Astrocyte of the cerebellum (primary cell): Measurements from ENCODE around the gene CEP63.

Experiments
- DNase-seq: peaks from one replicate; pipeline ENCODE4 v3.0.0-alpha.2; 2011; ENCODE audit warnings: low read depth
- H3K4me3 ChIP-seq: 2 replicates; pipeline ENCODE4 v1.5.1; 2011; ENCODE audit warnings: mild to moderate bottlenecking, low read depth, low read length, moderate library complexity
- in situ Hi-C: cut with HindIII; loops from 2 replicates; pipeline ENCODE4 v1.10.0; 2017; ENCODE audit warnings: low sequenced_read_pairs
- TF ChIP-seq, protein P1 (sequence below): IDR thresholded peaks from 2 replicates; pipeline ENCODE4 v1.5.1; 2012; ENCODE audit warnings: low read length, low read depth, moderate library complexity, mild to moderate bottlenecking; ENCODE audit errors: missing control alignments

CEP63 gene

DNA sequence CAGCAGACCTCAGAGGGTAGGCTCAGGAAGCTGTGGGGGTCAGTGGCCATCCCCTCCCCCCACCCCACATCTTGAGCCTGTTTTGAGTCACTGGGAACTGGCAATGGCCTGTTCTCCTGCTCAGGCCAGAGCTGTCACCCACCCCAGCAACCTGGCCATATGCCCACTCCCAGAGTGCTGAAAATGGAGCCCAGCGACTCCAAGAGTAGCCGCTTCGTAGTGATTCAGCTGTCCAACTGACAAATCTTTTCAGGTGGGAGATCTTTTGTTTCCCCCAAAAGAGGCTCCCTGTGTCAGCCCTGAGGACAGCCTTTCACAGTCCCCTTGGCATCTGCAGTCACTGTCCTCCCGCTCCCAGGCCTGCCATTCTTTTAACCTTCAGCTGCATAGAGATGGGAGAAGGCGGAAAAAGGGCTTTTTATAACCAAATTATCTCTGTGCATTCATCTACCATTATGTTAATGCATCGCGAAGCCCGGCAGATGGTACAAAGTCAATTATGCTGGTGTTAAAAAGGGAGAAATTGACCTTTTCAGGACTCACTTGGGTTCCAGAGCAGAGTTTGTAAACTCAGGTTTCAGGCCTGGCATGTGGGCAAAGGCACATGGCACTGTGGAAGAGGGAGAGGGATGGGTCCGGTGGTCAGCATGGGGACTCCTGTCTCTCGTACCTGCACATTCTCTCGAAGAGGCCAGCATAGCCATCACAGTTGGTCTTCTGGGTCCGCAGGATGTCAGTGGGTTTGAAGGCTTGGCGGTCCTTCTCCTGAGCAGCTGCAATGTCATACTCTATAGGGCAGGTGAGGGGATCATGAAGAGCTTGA lies 132.8 kb downstream of the CEP63 start:
- no peak for DNase-seq
- in situ Hi-C loops, result no loop called here
- no peak overlapping the region for H3K4me3 ChIP-seq
- TF ChIP-seq, protein P1, sequence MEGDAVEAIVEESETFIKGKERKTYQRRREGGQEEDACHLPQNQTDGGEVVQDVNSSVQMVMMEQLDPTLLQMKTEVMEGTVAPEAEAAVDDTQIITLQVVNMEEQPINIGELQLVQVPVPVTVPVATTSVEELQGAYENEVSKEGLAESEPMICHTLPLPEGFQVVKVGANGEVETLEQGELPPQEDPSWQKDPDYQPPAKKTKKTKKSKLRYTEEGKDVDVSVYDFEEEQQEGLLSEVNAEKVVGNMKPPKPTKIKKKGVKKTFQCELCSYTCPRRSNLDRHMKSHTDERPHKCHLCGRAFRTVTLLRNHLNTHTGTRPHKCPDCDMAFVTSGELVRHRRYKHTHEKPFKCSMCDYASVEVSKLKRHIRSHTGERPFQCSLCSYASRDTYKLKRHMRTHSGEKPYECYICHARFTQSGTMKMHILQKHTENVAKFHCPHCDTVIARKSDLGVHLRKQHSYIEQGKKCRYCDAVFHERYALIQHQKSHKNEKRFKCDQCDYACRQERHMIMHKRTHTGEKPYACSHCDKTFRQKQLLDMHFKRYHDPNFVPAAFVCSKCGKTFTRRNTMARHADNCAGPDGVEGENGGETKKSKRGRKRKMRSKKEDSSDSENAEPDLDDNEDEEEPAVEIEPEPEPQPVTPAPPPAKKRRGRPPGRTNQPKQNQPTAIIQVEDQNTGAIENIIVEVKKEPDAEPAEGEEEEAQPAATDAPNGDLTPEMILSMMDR, result no peak

DNA sequence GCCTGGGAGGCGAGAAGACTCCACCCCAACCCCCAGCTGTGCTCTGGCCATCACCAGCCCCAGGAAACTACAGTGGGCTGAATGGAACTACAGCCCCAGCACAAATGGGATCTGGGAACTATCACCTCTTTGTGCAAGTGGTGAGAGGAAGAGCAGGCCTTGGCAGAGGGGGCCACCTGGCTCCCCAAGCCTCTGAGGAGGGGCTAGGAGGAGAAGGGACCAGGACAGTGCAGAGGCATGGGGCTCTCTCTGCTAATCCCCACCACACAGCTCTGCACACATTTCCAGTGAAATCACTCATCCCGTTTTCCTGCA lies 133.4 kb downstream of the CEP63 start:
- TF ChIP-seq, protein P1, result no peak
- no peak for DNase-seq
- in situ Hi-C loops, result no loop called here
- H3K4me3 ChIP-seq, result no peak overlapping the region

DNA sequence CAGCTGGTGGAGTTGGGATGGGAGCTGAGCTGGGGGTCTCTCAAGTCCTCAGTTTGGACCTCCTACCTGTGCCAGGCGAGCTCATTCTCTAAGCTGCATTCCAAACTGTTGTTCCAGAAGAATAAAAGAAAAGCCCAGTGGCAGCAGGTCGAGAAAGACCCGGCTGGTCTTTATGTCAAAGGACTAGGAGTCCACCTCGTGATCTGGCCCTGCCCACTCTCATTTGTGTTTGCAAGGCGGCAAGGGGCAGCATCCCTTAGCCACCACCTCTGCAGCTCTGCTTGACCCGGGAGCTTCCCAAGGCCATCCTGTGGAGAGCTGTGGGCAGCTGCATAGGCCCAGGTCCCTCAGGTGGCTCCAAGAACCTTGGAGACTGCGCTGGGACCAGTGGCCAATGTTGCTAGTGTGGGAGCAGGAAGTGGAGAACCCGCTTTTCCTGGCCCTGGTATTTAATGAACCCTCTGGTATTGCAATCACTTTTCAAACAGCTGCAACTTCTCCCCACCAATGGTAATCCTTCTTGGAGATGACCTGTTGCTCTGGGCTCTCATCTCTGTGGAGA lies 134.1 kb downstream of the CEP63 start:
- in situ Hi-C loops, result no loop called here
- no peak for DNase-seq
- H3K4me3 ChIP-seq, result no peak overlapping the region
- TF ChIP-seq, protein P1, result no peak

DNA sequence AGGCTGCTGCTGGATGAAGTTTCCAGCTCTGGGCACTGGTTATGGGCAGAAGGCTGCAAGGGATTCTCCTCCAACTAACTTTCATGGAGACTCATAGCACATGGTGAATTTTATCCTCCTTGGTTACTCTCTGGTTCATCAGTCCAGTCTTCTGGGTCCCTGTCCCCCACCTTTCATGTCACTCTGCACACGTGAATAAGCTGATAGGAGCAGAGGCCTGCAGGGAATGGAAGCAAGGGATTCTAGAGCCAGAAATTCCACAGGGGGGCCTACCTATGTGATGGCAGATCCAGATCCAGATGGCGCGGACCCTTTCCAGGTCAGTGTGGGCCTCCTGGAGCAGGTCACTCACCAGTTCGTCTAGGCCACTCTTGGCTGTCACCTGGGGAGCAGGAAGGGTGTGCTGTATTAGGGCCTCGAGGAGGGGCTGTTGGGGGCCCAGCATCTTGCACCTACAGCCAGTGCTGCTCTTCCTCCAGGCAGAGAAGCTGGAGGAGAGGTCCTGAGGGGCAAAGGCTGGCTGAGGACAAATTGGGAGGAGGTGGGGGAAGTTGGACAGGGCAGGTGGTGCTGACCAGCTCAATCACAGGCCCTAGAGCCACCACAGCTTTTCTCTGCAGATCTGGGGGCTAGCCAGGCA lies 134.7 kb downstream of the CEP63 start:
- TF ChIP-seq, protein P1, result no peak
- in situ Hi-C loops, result no loop called here
- no peak for DNase-seq
- H3K4me3 ChIP-seq, result no peak overlapping the region

DNA sequence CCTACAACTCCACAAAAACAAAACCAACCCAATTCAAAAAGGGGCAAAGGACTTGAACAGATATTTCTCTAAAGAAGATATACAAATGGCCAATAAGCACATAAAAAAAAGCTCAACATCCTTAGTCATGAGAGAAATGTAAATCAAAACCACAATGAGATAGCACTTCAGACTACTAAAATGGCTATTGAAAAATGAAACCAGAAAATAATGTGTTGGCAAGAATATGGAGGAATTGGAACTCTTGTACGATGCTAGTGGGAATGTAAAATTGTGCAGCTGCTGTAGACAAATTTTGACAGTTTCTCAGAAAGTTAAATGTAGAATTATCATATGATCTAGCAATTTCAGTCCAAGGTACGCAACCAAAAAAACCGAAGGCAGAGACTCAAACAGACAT lies 136.0 kb downstream of the CEP63 start:
- TF ChIP-seq, protein P1, result no peak
- in situ Hi-C loops, result no loop called here
- no peak overlapping the region for H3K4me3 ChIP-seq
- DNase-seq, result no peak

DNA sequence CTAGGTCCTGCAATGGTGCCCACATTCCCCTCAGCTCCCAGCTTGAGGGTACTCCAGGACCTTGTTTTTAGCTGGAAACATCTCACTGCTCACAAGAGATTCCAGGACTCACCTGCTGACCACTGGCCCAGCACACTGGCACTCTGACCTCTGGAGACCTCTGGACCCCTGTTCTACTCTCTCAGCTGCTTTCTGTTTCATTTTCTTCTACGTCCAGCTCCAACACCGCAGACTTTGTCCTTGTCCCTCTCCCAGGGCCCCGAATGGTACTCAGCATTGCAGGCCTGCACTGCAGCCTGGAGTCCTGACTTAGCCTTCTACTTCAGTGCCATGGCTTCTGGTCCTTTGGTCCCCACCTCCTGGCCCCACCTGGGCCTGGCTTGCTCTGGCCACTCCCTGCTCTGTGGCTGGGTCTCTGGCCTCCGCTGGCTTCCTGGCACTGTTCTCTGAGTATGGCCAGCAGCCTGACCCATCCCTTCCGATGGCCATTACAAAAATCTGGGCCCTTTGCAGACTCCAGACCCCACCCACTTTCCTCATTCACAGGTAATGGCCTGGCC lies 137.0 kb downstream of the CEP63 start:
- TF ChIP-seq, protein P1, result no peak
- in situ Hi-C loops, result no loop called here
- no peak for DNase-seq
- H3K4me3 ChIP-seq, result no peak overlapping the region
